ENCODE results near the gene SNX11. TPM values are rescaled to one million over a fixed set of nuclear protein-coding genes. Genes with fewer than 3 reads are reported as not detected.

SNX11 gene
- total and polyA plus RNA-seq, 2 of the 8 experiments (the other 6 are each of a cell fraction or from before 2014, with no cell fraction given): 21.1 to 21.4 TPM

GRCh38 chr17:48128400-48128799 is 20.8 kb downstream of the SNX11 start (continued):
- TF ChIP-seq CHD7 (IDR thresholded peaks at IDR 0.05; ENCODE audit: insufficient replicate concordance, low read length): no peak
- TF ChIP-seq RFX5 (IDR thresholded peaks at IDR 0.05; ENCODE audit: borderline replicate concordance, low read depth, low read length): no peak
- no peak for TF ChIP-seq SP2 (IDR thresholded peaks at IDR 0.05; ENCODE audit: low read length)
- no peak for TF ChIP-seq YY1 (IDR thresholded peaks at IDR 0.05; ENCODE audit: low read depth, low read length)
- no peak for TF ChIP-seq ZNF274 (IDR thresholded peaks at IDR 0.05; ENCODE audit: borderline replicate concordance, extremely low read depth, low read length)
- TF ChIP-seq POLR2AphosphoS5 (IDR thresholded peaks at IDR 0.05; ENCODE audit: low read depth, low read length): no peak
- TF ChIP-seq TBP (IDR thresholded peaks at IDR 0.05; ENCODE audit: low read depth, low read length): no peak
- no peak for TF ChIP-seq BACH1 (IDR thresholded peaks at IDR 0.05; ENCODE audit: low read length)
- TF ChIP-seq CTCF (IDR thresholded peaks at IDR 0.05; ENCODE audit: control extremely low read depth in 1 of 3, insufficient read depth in 1 of 3, low read depth in 1 of 3, low read length in 3 of 3): no peak
